ENCODE measurements around the gene RING1.

Gene RING1

DNA sequence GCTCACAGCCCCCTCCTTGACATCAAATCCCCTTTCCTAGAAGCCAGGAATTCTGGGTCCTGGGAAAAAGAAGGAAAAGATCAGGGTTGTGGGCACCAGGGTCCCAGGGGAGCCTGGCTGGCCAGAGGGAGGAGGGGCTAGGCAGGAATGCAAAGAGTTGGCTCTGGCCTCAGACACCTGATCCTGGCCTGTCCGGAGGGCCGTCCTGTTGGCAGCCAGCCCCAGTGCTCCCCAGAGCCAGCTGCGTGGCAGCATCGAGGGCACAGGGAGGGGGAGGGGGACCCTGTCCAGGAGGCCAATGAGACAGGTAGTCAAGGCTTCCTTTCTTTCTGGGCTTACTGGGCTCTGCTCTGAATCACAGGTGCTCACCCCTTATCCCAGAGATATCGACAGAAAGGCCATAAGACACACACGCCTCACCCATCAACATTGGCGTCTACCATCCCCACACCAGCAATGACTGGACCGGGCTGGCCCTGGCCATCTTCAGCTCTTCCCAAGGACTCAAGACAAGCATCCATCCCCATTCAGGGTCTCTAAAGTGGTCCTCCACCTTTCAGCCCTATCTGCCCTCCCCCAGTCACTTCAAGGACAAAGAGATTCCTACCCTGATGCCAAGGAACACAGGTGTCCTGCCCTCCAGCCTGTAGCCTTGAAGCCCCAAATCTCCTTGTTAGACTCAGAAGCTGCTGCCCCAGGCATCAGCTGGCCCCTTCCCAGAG, 16.8 kb upstream of the RING1 start:
- no peak for DNase-seq (ENCODE audit: low read depth in 1 of 2, low spot score in 1 of 2)
- Histone ChIP-seq H3K4me3 (replicated peaks; ENCODE audit: insufficient read depth, low read length) (no peak overlapping the region), H3K27me3 (ENCODE audit: insufficient read depth, poor library complexity, severe bottlenecking) (peaks cover 19% of the 10 kb centered on the region)

GRCh38 chr6:33192105-33192646, 16.1 kb upstream of the RING1 start, which contains the start of gene COL11A2:
TSS of gene COL11A2 (minus strand) at chr6:33192467. CDS start at chr6:33192240, 227 bp downstream.
- DNase-seq (ENCODE audit: low read depth in 1 of 2, low spot score in 1 of 2) = no peak
- TF ChIP-seq REST (IDR thresholded peaks at IDR 0.05; ENCODE audit: insufficient replicate concordance, low read depth) = no peak
- TF ChIP-seq POLR2AphosphoS5 (IDR thresholded peaks at IDR 0.05; ENCODE audit: low read depth) = no peak
- TF ChIP-seq GABPA (IDR thresholded peaks at IDR 0.05; ENCODE audit: low read depth) = no peak
- H3K27ac ChIP-seq (replicated peaks) = no peak within 1 kb of the TSS

More for the DNA sequence above, 16.8 kb upstream of the RING1 start:
- H3K27ac ChIP-seq (replicated peaks) = no peak overlapping the region
- no peak for TF ChIP-seq POLR2AphosphoS5 (IDR thresholded peaks at IDR 0.05; ENCODE audit: low read depth)
- no peak for TF ChIP-seq CTCF (IDR thresholded peaks at IDR 0.05; ENCODE audit: insufficient read depth, low read length)
- TF ChIP-seq REST (IDR thresholded peaks at IDR 0.05; ENCODE audit: insufficient replicate concordance, low read depth) = no peak
- TF ChIP-seq GABPA (IDR thresholded peaks at IDR 0.05; ENCODE audit: low read depth) = no peak
- no peak for TF ChIP-seq SPI1 (IDR thresholded peaks at IDR 0.05; ENCODE audit: borderline replicate concordance, low read depth)

GRCh38 chr6:33192671-33193602, 15.4 kb upstream of the RING1 start:
- peaks cover 19% of the 10 kb centered on the region for H3K27me3 ChIP-seq (ENCODE audit: insufficient read depth, poor library complexity, severe bottlenecking)
- no peak for DNase-seq (ENCODE audit: low read depth in 1 of 2, low spot score in 1 of 2)
- H3K27ac ChIP-seq (replicated peaks) = no peak overlapping the region
- TF ChIP-seq SPI1 (IDR thresholded peaks at IDR 0.05; ENCODE audit: borderline replicate concordance, low read depth) (no peak), REST (IDR thresholded peaks at IDR 0.05; ENCODE audit: insufficient replicate concordance, low read depth) (no peak), POLR2AphosphoS5 (IDR thresholded peaks at IDR 0.05; ENCODE audit: low read depth) (no peak), GABPA (IDR thresholded peaks at IDR 0.05; ENCODE audit: low read depth) (no peak), CTCF (IDR thresholded peaks at IDR 0.05; ENCODE audit: insufficient read depth, low read length) (no peak)
- H3K4me3 ChIP-seq (replicated peaks; ENCODE audit: insufficient read depth, low read length) = no peak overlapping the region

More at GRCh38 chr6:33192105-33192646, 16.1 kb upstream of the RING1 start, which contains the start of gene COL11A2:
- H3K4me3 ChIP-seq (replicated peaks; ENCODE audit: insufficient read depth, low read length) = no peak within 1 kb of the TSS
- peaks cover 19% of the 10 kb centered on the region for H3K27me3 ChIP-seq (ENCODE audit: insufficient read depth, poor library complexity, severe bottlenecking)

All from HL-60 (cell line).